IMR-90 (cell line): ENCODE results near the gene KCNJ10. TPM values are rescaled to one million over a fixed set of nuclear protein-coding genes. Genes with fewer than 3 reads are reported as not detected.

ENCODE experiments used
- ATAC-seq: fragments of 200-7000 bp; cut with Tn5 transposase; 2 replicates; pipeline ENCODE4 v1.9.1; 2020; ENCODE audit warnings: low read depth, mild to moderate bottlenecking, moderate library complexity
- BruUV-seq: library from RNA; stranded (reverse); fragments of 400-500 nt; replicated peaks from 2 replicates; lab custom pipeline; 2021; lab: Mats Ljungman, UMichigan
- CTCF ChIA-PET: fragments of 300-600 bp; formaldehyde crosslinking; extraction: SDS; loops from one replicate; lab custom pipeline; 2021; ENCODE audit warnings: antibody characterized with exemption; lab: Yijun Ruan, JAX
- POLR2A ChIA-PET: fragments of 300-600 bp; sonication (Branson Sonifier 250); formaldehyde crosslinking; loops from one replicate; lab custom pipeline; 2022; ENCODE audit warnings: antibody characterized with exemption; ENCODE audit not compliant: unreplicated experiment; lab: Charles Lee
- DNase-seq: peaks from one replicate; pipeline ENCODE4 v3.0.0; 2013
- H2AFZ ChIP-seq: replicated peaks from 2 replicates; pipeline ENCODE3; 2013; ENCODE audit warnings: low read length, mild to moderate bottlenecking; ENCODE audit not compliant: poor library complexity
- H2AK5ac ChIP-seq: 2 replicates; pipeline ENCODE4 v1.6.1; 2013; ENCODE audit warnings: low read depth, low read length, inconsistent platforms
- H2AK9ac ChIP-seq: replicated peaks from 2 replicates; pipeline ENCODE3; 2013; ENCODE audit warnings: mild to moderate bottlenecking, low read depth, low read length, moderate library complexity; ENCODE audit not compliant: poor library complexity
- H2BK120ac ChIP-seq: 2 replicates; pipeline ENCODE4 v1.6.1; 2013; ENCODE audit warnings: low read depth, low read length, inconsistent platforms
- H2BK15ac ChIP-seq: 3 replicates; pipeline ENCODE4 v1.6.1; 2013; ENCODE audit warnings: low read depth, low read length, inconsistent platforms
- H2BK20ac ChIP-seq: 2 replicates; pipeline ENCODE4 v1.6.1; 2013; ENCODE audit warnings: low read depth, mild to moderate bottlenecking, inconsistent platforms, low read length, moderate library complexity
- H2BK5ac ChIP-seq: 2 replicates; pipeline ENCODE4 v1.6.1; 2013; ENCODE audit warnings: mild to moderate bottlenecking, low read depth, low read length, inconsistent platforms; ENCODE audit not compliant: poor library complexity, severe bottlenecking
- H3K14ac ChIP-seq: replicated peaks from 2 replicates; pipeline ENCODE4 v1.6.1; 2013; ENCODE audit warnings: low read depth, low read length, inconsistent platforms
- H3K18ac ChIP-seq: 2 replicates; pipeline ENCODE4 v1.6.1; 2013; ENCODE audit warnings: low read depth, low read length, control low read depth
- H3K23ac ChIP-seq: 2 replicates; pipeline ENCODE4 v1.6.1; 2013; ENCODE audit warnings: low read depth, low read length, inconsistent platforms
- H3K27ac ChIP-seq: 2 replicates; pipeline ENCODE4 v1.5.1; 2013; ENCODE audit warnings: mild to moderate bottlenecking, control low read depth, low read length; ENCODE audit not compliant: insufficient read depth
- H3K27me3 ChIP-seq: 2 replicates; pipeline ENCODE4 v1.6.1; 2013; ENCODE audit warnings: low read length; ENCODE audit not compliant: control insufficient read depth, insufficient read depth
- H3K36me3 ChIP-seq: 2 replicates; pipeline ENCODE4 v1.6.1; 2013; ENCODE audit warnings: low read length, mixed read lengths; ENCODE audit not compliant: control insufficient read depth, insufficient read depth
- H3K4ac ChIP-seq: 2 replicates; pipeline ENCODE4 v1.6.1; 2013; ENCODE audit warnings: low read depth, low read length, inconsistent platforms
- H3K4me1 ChIP-seq: 2 replicates; pipeline ENCODE4 v1.6.1; 2013; ENCODE audit warnings: low read length, mixed read lengths; ENCODE audit not compliant: control insufficient read depth, insufficient read depth
- H3K4me2 ChIP-seq: 2 replicates; pipeline ENCODE4 v1.6.1; 2013; ENCODE audit warnings: low read depth, mild to moderate bottlenecking, control low read depth, low read length, moderate library complexity
- H3K4me3 ChIP-seq: 2 replicates; pipeline ENCODE4 v1.5.1; 2013; ENCODE audit warnings: low read depth, mild to moderate bottlenecking, control low read depth, low read length, moderate library complexity; ENCODE audit not compliant: insufficient read depth
- H3K56ac ChIP-seq: 2 replicates; pipeline ENCODE4 v1.6.1; 2013; ENCODE audit warnings: low read length, inconsistent platforms; ENCODE audit not compliant: insufficient read depth; ENCODE audit errors: extremely low read depth
- H3K79me1 ChIP-seq, 2 experiments: 2 replicates each; pipeline ENCODE4 v1.6.1; 2013; ENCODE audit warnings: low read length in 2 of 2, inconsistent platforms in 1 of 2, low read depth in 1 of 2
- H3K9ac ChIP-seq: 2 replicates; pipeline ENCODE4 v1.6.1; 2013; ENCODE audit warnings: low read depth, low read length, control low read depth
- H3K9me1 ChIP-seq: 2 replicates; pipeline ENCODE4 v1.6.1; 2013; ENCODE audit warnings: low read length, inconsistent platforms; ENCODE audit not compliant: insufficient read depth
- H3K9me3 ChIP-seq: 2 replicates; pipeline ENCODE4 v1.6.1; 2013; ENCODE audit warnings: low read length; ENCODE audit not compliant: control insufficient read depth, insufficient read depth
- H4K20me1 ChIP-seq: 2 replicates; pipeline ENCODE4 v1.6.1; 2013; ENCODE audit warnings: low read length, inconsistent platforms; ENCODE audit not compliant: insufficient read depth
- H4K5ac ChIP-seq: 2 replicates; pipeline ENCODE4 v1.6.1; 2013; ENCODE audit warnings: mild to moderate bottlenecking, low read depth, low read length, control low read depth
- H4K8ac ChIP-seq, 2 experiments: 2 replicates each; pipeline ENCODE4 v1.6.1; 2013; ENCODE audit warnings: low read depth in 2 of 2, low read length in 2 of 2, control low read depth in 1 of 2, inconsistent platforms in 1 of 2
- H4K91ac ChIP-seq: 2 replicates; pipeline ENCODE4 v1.6.1; 2013; ENCODE audit warnings: low read depth, low read length, inconsistent platforms; ENCODE audit not compliant: insufficient read depth
- BHLHE40 ChIP-seq: fragments of 150-350 bp; IDR thresholded peaks from 2 replicates; pipeline ENCODE4 v1.6.1; 2016; ENCODE audit warnings: mild to moderate bottlenecking, low read depth, low read length
- CEBPB ChIP-seq: IDR thresholded peaks from 2 replicates; pipeline ENCODE4 v1.6.1; 2012; ENCODE audit warnings: low read depth, low read length, improper control_type of control experiment
- CHD1 ChIP-seq: IDR thresholded peaks from 2 replicates; pipeline ENCODE4 v1.6.1; 2012; ENCODE audit warnings: low read depth, low read length, improper control_type of control experiment
- CTCF ChIP-seq: conservative IDR thresholded peaks from 2 replicates; pipeline ENCODE4 v1.5.1; 2012; ENCODE audit warnings: mild to moderate bottlenecking, low read depth, low read length, improper control_type of control experiment
- ELK1 ChIP-seq: fragments of 150-350 bp; IDR thresholded peaks from 2 replicates; pipeline ENCODE4 v1.6.1; 2016; ENCODE audit warnings: low read depth, mild to moderate bottlenecking, low read length, moderate library complexity, borderline replicate concordance
- FOS ChIP-seq: fragments of 150-350 bp; IDR thresholded peaks from 2 replicates; pipeline ENCODE4 v1.6.1; 2016; ENCODE audit warnings: low read depth, low read length
- MAFK ChIP-seq: IDR thresholded peaks from 2 replicates; pipeline ENCODE4 v1.6.1; 2012; ENCODE audit warnings: low read depth, low read length, improper control_type of control experiment
- MAZ ChIP-seq: IDR thresholded peaks from 2 replicates; pipeline ENCODE4 v1.6.1; 2012; ENCODE audit warnings: low read depth, mild to moderate bottlenecking, low read length, improper control_type of control experiment, moderate library complexity, borderline replicate concordance
- MXI1 ChIP-seq: IDR thresholded peaks from 2 replicates; pipeline ENCODE4 v1.6.1; 2012; ENCODE audit warnings: low read depth, mild to moderate bottlenecking, low read length, moderate library complexity, borderline replicate concordance
- NFE2L2 ChIP-seq: fragments of 150-350 bp; IDR thresholded peaks from 2 replicates; pipeline ENCODE4 v1.6.1; 2016; ENCODE audit warnings: low read depth, mild to moderate bottlenecking, low read length
- POLR2A ChIP-seq: IDR thresholded peaks from 2 replicates; pipeline ENCODE4 v1.6.1; 2012; ENCODE audit warnings: mild to moderate bottlenecking, low read depth, low read length
- RAD21 ChIP-seq: IDR thresholded peaks from 2 replicates; pipeline ENCODE4 v1.6.1; 2012; ENCODE audit warnings: low read length, improper control_type of control experiment
- RCOR1 ChIP-seq: IDR thresholded peaks from 2 replicates; pipeline ENCODE4 v1.6.1; 2012; ENCODE audit warnings: mild to moderate bottlenecking, low read length, improper control_type of control experiment; ENCODE audit not compliant: insufficient replicate concordance
- RFX5 ChIP-seq: IDR thresholded peaks from 2 replicates; pipeline ENCODE4 v1.8.0; 2012; ENCODE audit warnings: low read depth, mild to moderate bottlenecking, low read length, moderate library complexity
- SMC3 ChIP-seq: fragments of 150-350 bp; IDR thresholded peaks from 2 replicates; pipeline ENCODE4 v1.6.1; 2016; ENCODE audit warnings: low read depth, mild to moderate bottlenecking, antibody characterized with exemption, low read length, moderate library complexity
- USF2 ChIP-seq: fragments of 150-350 bp; IDR thresholded peaks from 2 replicates; pipeline ENCODE4 v1.6.1; 2017; ENCODE audit warnings: mild to moderate bottlenecking, antibody characterized with exemption, low read length, low read depth
- WGBS, 2 experiments: methylation state at CpG; one replicate each; pipeline versions ENCODE4 v1.1.5 to v1.1.7; 2013; ENCODE audit warnings: missing lambda C conversion rate in 2 of 2; ENCODE audit not compliant: insufficient read length in 1 of 2; ENCODE audit errors: extremely low coverage in 2 of 2; 5-methylcytosine and 5-hydroxymethylcytosine counted together
- dilution Hi-C: fragments of 300-500 bp; cut with HindIII; formaldehyde crosslinking; loops from one replicate; pipeline ENCODE4 v1.14.3; 2018; ENCODE audit warnings: low sequenced_read_pairs; ENCODE audit not compliant: unreplicated experiment
- in situ Hi-C: fragments of 300-500 bp; cut with MboI; formaldehyde crosslinking; loops from 3 replicates; pipeline ENCODE4 v1.14.3; 2019; ENCODE audit warnings: low sequenced_read_pairs, inconsistent platforms, mixed read lengths
- intact Hi-C: fragments of 100-400 bp; cut with micrococcal nuclease; formaldehyde crosslinking; loops from 2 replicates; pipeline ENCODE4 v1.10.0; 2022
- polyA plus RNA-seq, 3 experiments: library from polyadenylated mRNA; depleted of rRNA; stranded (reverse); fragments of >200 nt; gene quantifications; 2 replicates each; pipeline ENCODE4 v1.2.3, GENCODE V29; 2012; ENCODE audit warnings: low replicate concordance in 1 of 3
- total RNA-seq: library from RNA; depleted of rRNA; stranded (reverse); fragments of >200 nt; gene quantifications from 2 replicates; pipeline ENCODE4 v1.2.3, GENCODE V29; 2012

Gene KCNJ10
- total and polyA plus RNA-seq, 2 of the 4 experiments (the other 2 are of a cell fraction): not detected

- Histone ChIP-seq H2AK9ac (no peak overlapping the region), H2BK120ac (no peak overlapping the region), H2BK20ac (no peak overlapping the region), H3K14ac (no peak overlapping the region), H3K79me1 (no peaks in the 10 kb centered on the region), H4K5ac (no peak overlapping the region), H3K36me3 (no peaks in the 10 kb centered on the region), H3K27me3 (peaks cover 6% of the 10 kb centered on the region), H3K4me2 (no peak overlapping the region), H4K8ac (no peak overlapping the region), H2BK15ac (no peak overlapping the region), H3K27ac (no peak overlapping the region), H3K4me3 (no peak overlapping the region), H2BK5ac (no peak overlapping the region), H2AK5ac (no peak overlapping the region), H3K23ac (no peak overlapping the region), H2AFZ (no peak overlapping the region), H3K9ac (no peak overlapping the region), H3K4ac (no peak overlapping the region), H3K18ac (no peak overlapping the region), H4K20me1 (no peaks in the 10 kb centered on the region), H3K56ac (no peak overlapping the region), H3K4me1 (peaks cover 2% of the 10 kb centered on the region; the same call in 1 of the 2 replicates), H4K91ac (no peak overlapping the region), H3K9me3 (no peaks in the 10 kb centered on the region), H3K9me1 (no peaks in the 10 kb centered on the region)
- dilution Hi-C loops: no loop called here
- in situ Hi-C loops: no loop called here
- intact Hi-C loops: no loop called here
- WGBS, 2 experiments: no CpG with 5 or more reads among the region's 5 CpGs
- TF ChIP-seq RCOR1: no peak
- no peak for TF ChIP-seq POLR2A
- TF ChIP-seq MAFK: no peak
- TF ChIP-seq NFE2L2: no peak
- TF ChIP-seq CEBPB: no peak
- no peak for TF ChIP-seq SMC3
- no peak for TF ChIP-seq CHD1
- no peak for TF ChIP-seq USF2
- no peak for TF ChIP-seq CTCF
- TF ChIP-seq MAZ: no peak
- no peak for TF ChIP-seq RAD21
- TF ChIP-seq RFX5: no peak
- no peak for TF ChIP-seq FOS
- no peak for TF ChIP-seq BHLHE40
- TF ChIP-seq MXI1: no peak
- TF ChIP-seq ELK1: no peak
- ATAC-seq (no peak), DNase-seq (no peak)
- ChIA-PET CTCF (no interaction called here), POLR2A (no interaction called here)
- no TSS peak for BruUV-seq
These were observed 80.0 kb downstream of the KCNJ10 start for GRCh38 chr1:159990005-159990404.
